Cardiac fibroblast (primary cell): Measurements from ENCODE around the gene ZNF446.
A peak's percentile ranks its signal among the peaks of the same experiment; 100 is the strongest.

Experiments
- DNase-seq, 2 donors: peaks; one replicate each; pipeline versions ENCODE4 v3.0.0 to v3.0.0-alpha.2; 2010; ENCODE audit warnings: low read depth in 2 of 2
- H3K4me3 ChIP-seq, 2 donors: replicated peaks in 1 of 2; 1 replicate in 1 of 2; 2 replicates in 1 of 2; pipeline ENCODE4 v1.5.1; 2011; ENCODE audit warnings: low read depth in 2 of 2, low read length in 2 of 2, mild to moderate bottlenecking in 2 of 2, moderate library complexity in 1 of 2
- CTCF ChIP-seq: IDR thresholded peaks from one replicate; pipeline ENCODE4 v1.5.1; 2011; ENCODE audit warnings: low read depth, mild to moderate bottlenecking, low read length, inconsistent platforms

ZNF446 gene

GRCh38 chr19:58471736-58472135, 4.4 kb upstream of the ZNF446 start:
- no peak overlapping the region for H3K4me3 ChIP-seq
- no peak for TF ChIP-seq CTCF
- no peak for DNase-seq

GRCh38 chr19:58473775-58474174, 2.4 kb upstream of the ZNF446 start:
- TF ChIP-seq CTCF = no peak
- DNase-seq = no peak
- no peak overlapping the region for H3K4me3 ChIP-seq

- no peak for TF ChIP-seq CTCF
- DNase-seq = peak; percentile 33 to 35
- H3K4me3 ChIP-seq = no peak overlapping the region
Observed at GRCh38 chr19:58474291-58474996, 1.7 kb upstream of the ZNF446 start.

GRCh38 chr19:58474997-58475713, 997 bp upstream of the ZNF446 start:
- peak overlapping the region; percentile 62 to 70 for H3K4me3 ChIP-seq
- TF ChIP-seq CTCF = no peak
- no peak for DNase-seq

- peak overlapping the region; percentile 62 to 70 for H3K4me3 ChIP-seq
- TF ChIP-seq CTCF = no peak
- peak; percentile 27 to 29 for DNase-seq
Observed at GRCh38 chr19:58476498-58477015, 405 bp downstream of the ZNF446 start.

GRCh38 chr19:58477130-58477529, 978 bp downstream of the ZNF446 start:
- H3K4me3 ChIP-seq = no peak overlapping the region
- no peak for TF ChIP-seq CTCF
- DNase-seq = no peak
